Lower leg skin (tissue), 4 donors: ENCODE measurements around the gene ATG5. TPM values are rescaled to one million over a fixed set of nuclear protein-coding genes. Genes with fewer than 3 reads are reported as not detected.

ENCODE experiments used
- DNase-seq, 2 donors: peaks; one replicate each; pipeline ENCODE4 v3.0.0-alpha.2; 2019; ENCODE audit warnings: low spot score in 2 of 2
- H3K4me3 ChIP-seq: fragments of 200-600 bp; sonication (generic); 2 replicates; pipeline ENCODE4 v1.5.1; 2017; ENCODE audit warnings: mild to moderate bottlenecking, low read depth; ENCODE audit not compliant: poor library complexity, severe bottlenecking
- CTCF ChIP-seq, 3 donors: fragments of 450-650 bp; IDR thresholded peaks; one replicate each; pipeline ENCODE4 v1.5.1; 2016; ENCODE audit warnings: antibody characterized with exemption in 3 of 3, mild to moderate bottlenecking in 3 of 3, moderate library complexity in 2 of 3
- POLR2A ChIP-seq, 2 donors: fragments of 450-650 bp; IDR thresholded peaks; one replicate each; pipeline ENCODE4 v1.6.1; 2016 to 2017; ENCODE audit warnings: antibody characterized with exemption in 2 of 2, mild to moderate bottlenecking in 1 of 2, moderate library complexity in 1 of 2
- WGBS, 2 donors: methylation state at CpG; one replicate each; pipeline ENCODE4 v1.1.5; 2018; 5-methylcytosine and 5-hydroxymethylcytosine counted together
- intact Hi-C: fragments of 100-400 bp; cut with DNase I; formaldehyde crosslinking; loops from one replicate; pipeline ENCODE4 v1.15.0; 2023; ENCODE audit warnings: low total_unique reads
- total RNA-seq, 4 donors: library from RNA; depleted of rRNA; stranded (reverse); fragments of >200 nt; gene quantifications; one replicate each; pipeline ENCODE4 v1.1.0, GENCODE V29; 2016

The ATG5 gene
- total RNA-seq, 4 donors from 2014 or later, result 15.5 to 19.4 (median 16.7) TPM

- no peak overlapping the region for H3K4me3 ChIP-seq
- no peak for TF ChIP-seq POLR2A (IDR thresholded peaks at IDR 0.05)
- no peak for TF ChIP-seq CTCF (IDR thresholded peaks at IDR 0.05)
- intact Hi-C loops, result no loop called here
- WGBS, 2 donors, result 94% methylated on average over 2 of the region's 2 CpGs
- DNase-seq, result no peak
Measured at GRCh38 chr6:106185615-106186014, 139.9 kb downstream of the ATG5 start.

- 85 to 90% methylated on average over 3 of the region's 3 CpGs for WGBS, 2 donors
Measured at GRCh38 chr6:106184629-106185028, 140.9 kb downstream of the ATG5 start.

GRCh38 chr6:106183430-106183829, 142.1 kb downstream of the ATG5 start:
- intact Hi-C loops, result no loop called here
- 90 to 97% methylated on average over 1 of the region's 1 CpG for whole genome bisulfite sequencing, 2 donors
- H3K4me3 ChIP-seq, result no peak overlapping the region
- DNase-seq, result no peak
- TF ChIP-seq CTCF (IDR thresholded peaks at IDR 0.05), result no peak
- no peak for TF ChIP-seq POLR2A (IDR thresholded peaks at IDR 0.05)

More at GRCh38 chr6:106184629-106185028, 140.9 kb downstream of the ATG5 start:
- DNase-seq, result no peak
- TF ChIP-seq CTCF (IDR thresholded peaks at IDR 0.05) (no peak), POLR2A (IDR thresholded peaks at IDR 0.05) (no peak)
- intact Hi-C loops, result no loop called here
- no peak overlapping the region for H3K4me3 ChIP-seq

- 92 to 93% methylated on average over 5 of the region's 5 CpGs for WGBS, 2 donors
- no peak for DNase-seq
- H3K4me3 ChIP-seq, result no peak overlapping the region
- no peak for TF ChIP-seq POLR2A (IDR thresholded peaks at IDR 0.05)
- no peak for TF ChIP-seq CTCF (IDR thresholded peaks at IDR 0.05)
- intact Hi-C loops, result no loop called here
Measured at GRCh38 chr6:106182455-106182854, 143.1 kb downstream of the ATG5 start.

- no peak for DNase-seq
- no peak overlapping the region for H3K4me3 ChIP-seq
- 56 to 67% methylated on average over 3 of the region's 3 CpGs for WGBS, 2 donors
- intact Hi-C loops, result no loop called here
- TF ChIP-seq CTCF (IDR thresholded peaks at IDR 0.05), result no peak
- TF ChIP-seq POLR2A (IDR thresholded peaks at IDR 0.05), result no peak
Measured at GRCh38 chr6:106181664-106182418, 143.7 kb downstream of the ATG5 start.

- intact Hi-C loops, result no loop called here
- TF ChIP-seq POLR2A (IDR thresholded peaks at IDR 0.05) (no peak), CTCF (IDR thresholded peaks at IDR 0.05) (no peak)
- H3K4me3 ChIP-seq, result no peak overlapping the region
- 77 to 85% methylated on average over 4 of the region's 4 CpGs for WGBS, 2 donors
- DNase-seq, result no peak
Measured at GRCh38 chr6:106180208-106180607, 145.4 kb downstream of the ATG5 start.
